Calu3 (cell line): Measurements from ENCODE around the gene BICDL1. TPM values are rescaled to one million over a fixed set of nuclear protein-coding genes. Genes with fewer than 3 reads are reported as not detected.

ENCODE experiments used
- BruUV-seq: library from RNA; stranded (reverse); fragments of 400-500 nt; replicated peaks from 2 replicates; lab custom pipeline; 2021; lab: Mats Ljungman, UMichigan
- CTCF ChIA-PET: fragments of 300-600 bp; sonication (Branson Sonifier 250); formaldehyde crosslinking; loops from one replicate; lab custom pipeline; 2022; ENCODE audit warnings: antibody characterized with exemption; lab: Charles Lee
- DNase-seq: peaks from one replicate; pipeline ENCODE4 v3.0.0; 2022
- H3K27ac Mint-ChIP-seq: one replicate; pipeline ENCODE4 v1.8.0; 2022; ENCODE audit warnings: mixed read lengths; ENCODE audit not compliant: unreplicated experiment
- H3K27me3 Mint-ChIP-seq: one replicate; pipeline ENCODE4 v1.8.0; 2022; ENCODE audit warnings: mixed read lengths; ENCODE audit not compliant: unreplicated experiment
- H3K36me3 Mint-ChIP-seq: one replicate; pipeline ENCODE4 v1.8.0; 2022; ENCODE audit warnings: mild to moderate bottlenecking, moderate library complexity, mixed read lengths; ENCODE audit not compliant: insufficient read depth, unreplicated experiment
- H3K4me1 Mint-ChIP-seq: one replicate; pipeline ENCODE4 v1.8.0; 2022; ENCODE audit warnings: mild to moderate bottlenecking, low read depth, mixed read lengths; ENCODE audit not compliant: unreplicated experiment
- H3K4me3 Mint-ChIP-seq: one replicate; pipeline ENCODE4 v1.8.0; 2022; ENCODE audit warnings: mild to moderate bottlenecking, low read depth, moderate library complexity, mixed read lengths; ENCODE audit not compliant: unreplicated experiment
- H3K9me3 Mint-ChIP-seq: one replicate; pipeline ENCODE4 v1.8.0; 2022; ENCODE audit warnings: low read depth, mixed read lengths; ENCODE audit not compliant: unreplicated experiment
- CTCF ChIP-seq: fragments of 200-600 bp; IDR thresholded peaks from one replicate; pipeline ENCODE4 v1.8.0; 2022; ENCODE audit warnings: antibody characterized with exemption; ENCODE audit not compliant: unreplicated experiment
- intact Hi-C: fragments of 100-400 bp; cut with micrococcal nuclease; formaldehyde crosslinking; loops from one replicate; pipeline ENCODE4 v1.10.0; 2022; ENCODE audit not compliant: unreplicated experiment
- total RNA-seq: library from RNA; stranded (reverse); gene quantifications from 2 replicates; pipeline ENCODE4 v1.2.3, GENCODE V29; 2022

BICDL1 gene
- total RNA-seq, 1 experiment from 2014 or later: 25.7 TPM

- Mint-ChIP-seq H3K27me3 (no peaks in the 10 kb centered on the region), H3K9me3 (no peaks in the 10 kb centered on the region), H3K36me3 (peaks cover 40% of the 10 kb centered on the region), H3K4me1 (peaks cover 15% of the 10 kb centered on the region), H3K27ac (peak overlapping the region; percentile 82), H3K4me3 (peak overlapping the region; percentile 71)
- intact Hi-C loops: loop anchor here (10.0 kb wide), 1 partner anchor 152 kb away; no protein-coding TSS in a partner anchor
- CTCF ChIA-PET: interaction anchor here (0.8 to 1.2 kb wide), 9 partner anchors 8 to 204 kb away, joined by 3 to 8 read pairs (median 4); partner anchors contain the start of gene BICDL1
- BruUV-seq: no TSS peak
- DNase-seq: peak; percentile 99
- peak; percentile 95 for TF ChIP-seq CTCF
Observed at GRCh38 chr12:120086801-120087621, 98.0 kb downstream of the BICDL1 start.

- BruUV-seq: TSS peak; percentile 21
- no peak for TF ChIP-seq CTCF
- intact Hi-C loops: loop anchor here (10.0 kb wide), 1 partner anchor 154 kb away; no protein-coding TSS in a partner anchor
- peaks cover 15% of the 10 kb centered on the region for H3K4me1 Mint-ChIP-seq
- no peaks in the 10 kb centered on the region for H3K9me3 Mint-ChIP-seq
- H3K27ac Mint-ChIP-seq: peak overlapping the region; percentile 6
- CTCF ChIA-PET: interaction anchor here (0.6 kb wide), 1 partner anchor 26 kb away, joined by 4 read pairs; no protein-coding TSS in a partner anchor
- H3K36me3 Mint-ChIP-seq: peaks cover 49% of the 10 kb centered on the region
- no peak overlapping the region for H3K4me3 Mint-ChIP-seq
- DNase-seq: no peak
- H3K27me3 Mint-ChIP-seq: no peaks in the 10 kb centered on the region
Observed at GRCh38 chr12:120089105-120089504, 100.1 kb downstream of the BICDL1 start.

- CTCF ChIA-PET: no interaction called here
- TF ChIP-seq CTCF: no peak
- no TSS peak for BruUV-seq
- Mint-ChIP-seq H3K36me3 (peaks cover 52% of the 10 kb centered on the region), H3K9me3 (no peaks in the 10 kb centered on the region), H3K27me3 (no peaks in the 10 kb centered on the region), H3K4me1 (peaks cover 15% of the 10 kb centered on the region), H3K27ac (no peak overlapping the region), H3K4me3 (no peak overlapping the region)
- intact Hi-C loops: loop anchor here (10.0 kb wide), 1 partner anchor 155 kb away; no protein-coding TSS in a partner anchor
- no peak for DNase-seq
Observed at GRCh38 chr12:120089796-120090195, 100.8 kb downstream of the BICDL1 start.

- CTCF ChIA-PET: no interaction called here
- Mint-ChIP-seq H3K27me3 (no peaks in the 10 kb centered on the region), H3K36me3 (peaks cover 53% of the 10 kb centered on the region), H3K27ac (no peak overlapping the region), H3K4me3 (no peak overlapping the region), H3K4me1 (peaks cover 15% of the 10 kb centered on the region), H3K9me3 (no peaks in the 10 kb centered on the region)
- intact Hi-C loops: no loop called here
- BruUV-seq: no TSS peak
- DNase-seq: no peak
- TF ChIP-seq CTCF: no peak
Observed at GRCh38 chr12:120090206-120090605, 101.2 kb downstream of the BICDL1 start.
